CD4-positive, alpha-beta T cell treated with Interleukin-17A for 1 hour (primary cell): ENCODE measurements around the gene TSPAN12.
A peak's percentile ranks its signal among the peaks of the same experiment; 100 is the strongest.
"Not testable (repeated sequence)": the region's sequence is repeated elsewhere in the genome, so short reads cannot be mapped to it uniquely, and the experiment has no call there.

Source experiments
- DNase-seq: peaks from one replicate; pipeline ENCODE4 v3.0.0-alpha.2; 2020

The TSPAN12 gene, protein sequence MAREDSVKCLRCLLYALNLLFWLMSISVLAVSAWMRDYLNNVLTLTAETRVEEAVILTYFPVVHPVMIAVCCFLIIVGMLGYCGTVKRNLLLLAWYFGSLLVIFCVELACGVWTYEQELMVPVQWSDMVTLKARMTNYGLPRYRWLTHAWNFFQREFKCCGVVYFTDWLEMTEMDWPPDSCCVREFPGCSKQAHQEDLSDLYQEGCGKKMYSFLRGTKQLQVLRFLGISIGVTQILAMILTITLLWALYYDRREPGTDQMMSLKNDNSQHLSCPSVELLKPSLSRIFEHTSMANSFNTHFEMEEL

DNA sequence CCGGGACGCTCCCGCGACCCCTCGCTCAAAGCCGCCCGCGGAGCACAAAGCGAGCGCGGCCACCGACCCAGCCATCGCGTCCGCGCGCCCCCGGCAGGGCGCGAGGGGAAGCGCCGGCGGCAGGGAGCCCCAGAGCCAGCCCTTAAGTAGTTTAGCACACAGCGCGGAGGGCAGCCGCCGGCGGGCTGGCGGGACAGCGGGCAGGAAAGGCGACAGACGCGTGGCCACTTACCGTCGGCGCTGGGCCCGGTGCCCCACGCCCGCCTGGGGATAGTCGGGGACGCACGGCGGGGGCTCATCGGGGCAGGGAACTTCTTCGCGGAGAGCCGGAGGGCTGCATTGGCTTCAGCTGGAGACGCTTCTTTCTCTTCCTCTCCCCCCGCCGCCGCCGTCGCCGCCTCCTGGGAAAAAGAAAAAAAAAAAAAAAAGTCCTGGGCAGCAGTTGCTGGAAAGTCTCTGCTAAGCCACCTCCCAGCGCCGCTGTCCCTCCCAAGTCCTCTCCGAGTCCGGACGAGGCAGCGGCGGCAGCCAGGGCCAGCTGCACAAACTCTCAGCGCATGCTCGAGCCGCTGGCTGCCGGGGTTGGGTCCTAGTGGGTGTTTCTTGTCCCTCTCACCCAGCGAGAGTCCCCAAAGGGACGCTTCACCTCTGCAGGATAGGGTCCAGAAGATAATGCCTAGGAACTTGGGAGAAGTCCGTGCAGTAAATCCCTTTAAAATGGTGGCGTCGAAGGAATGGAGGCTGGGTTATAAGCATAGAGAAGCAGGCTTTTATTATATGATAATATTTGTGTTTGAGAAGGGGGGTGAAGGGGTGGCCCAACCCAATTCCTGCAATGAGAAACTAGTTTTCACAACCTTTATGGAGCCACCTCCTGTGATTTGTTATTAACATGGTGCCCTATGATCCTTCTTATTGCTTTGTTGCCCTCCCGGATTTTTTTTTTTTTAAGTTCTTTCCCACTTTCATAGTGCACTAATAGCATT lies at the start of gene TSPAN12:
TSPAN12 (minus strand) TSS at position 557 of the 986 bp plus-strand sequence. CDS start 1,381 bp downstream, outside the sequence.
- peak; percentile 30 for DNase-seq

DNA sequence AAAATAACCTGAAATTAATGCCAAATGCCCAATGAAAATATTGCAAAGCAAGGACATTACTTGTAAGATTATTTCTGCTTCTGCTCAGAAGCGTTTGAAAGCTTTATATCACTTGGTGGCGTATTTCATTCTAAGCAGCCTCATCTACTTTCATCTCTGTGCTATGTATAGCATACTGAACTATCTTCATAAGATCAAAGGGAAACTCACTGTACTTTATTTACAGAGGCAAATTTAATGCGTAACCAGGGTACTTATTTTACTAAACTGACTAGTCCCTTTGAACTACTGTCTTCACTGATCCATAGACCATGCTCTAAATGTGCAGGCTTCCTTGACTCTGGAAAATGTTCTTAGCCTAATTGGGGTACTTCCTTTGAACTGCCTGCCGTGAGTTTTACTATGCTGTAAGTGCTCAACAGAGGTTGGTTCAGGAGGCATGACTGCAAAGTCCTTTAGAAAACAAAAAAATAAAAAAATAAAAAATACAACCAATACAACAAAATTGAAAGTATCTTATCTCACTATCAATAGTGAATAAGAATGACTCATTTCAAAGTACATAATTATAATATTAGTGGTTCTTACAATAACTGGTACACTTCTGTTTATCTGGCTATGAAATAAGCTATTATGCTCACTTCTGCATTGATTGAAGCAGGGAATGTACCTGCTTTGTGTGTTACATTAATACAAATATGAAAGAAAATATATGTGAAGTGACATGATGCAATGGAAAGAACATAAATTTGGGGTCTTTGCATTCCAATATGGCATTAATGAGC lies 41.0 kb upstream of the TSPAN12 start:
- DNase-seq: no peak

DNA sequence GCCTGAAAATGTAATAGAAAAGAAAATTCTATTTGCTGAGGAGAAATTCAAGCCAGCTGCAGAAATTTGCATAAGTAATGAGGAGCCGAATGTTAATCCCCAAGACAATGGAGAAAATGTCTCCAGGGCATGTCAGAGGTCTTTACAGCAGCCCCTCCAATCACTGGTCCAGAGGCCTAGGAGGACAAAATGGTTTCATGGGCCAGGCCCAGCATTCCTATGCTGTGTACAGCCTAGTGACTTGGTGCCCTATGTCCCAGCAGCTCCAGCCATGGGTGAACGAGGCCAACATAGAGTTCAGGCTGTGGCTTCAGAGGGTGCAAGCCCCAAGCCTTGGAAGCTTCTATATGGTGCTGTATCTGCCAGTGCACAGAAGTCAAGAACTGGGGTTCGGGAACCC lies 37.3 kb upstream of the TSPAN12 start:
- DNase-seq: not testable (repeated sequence)

DNA sequence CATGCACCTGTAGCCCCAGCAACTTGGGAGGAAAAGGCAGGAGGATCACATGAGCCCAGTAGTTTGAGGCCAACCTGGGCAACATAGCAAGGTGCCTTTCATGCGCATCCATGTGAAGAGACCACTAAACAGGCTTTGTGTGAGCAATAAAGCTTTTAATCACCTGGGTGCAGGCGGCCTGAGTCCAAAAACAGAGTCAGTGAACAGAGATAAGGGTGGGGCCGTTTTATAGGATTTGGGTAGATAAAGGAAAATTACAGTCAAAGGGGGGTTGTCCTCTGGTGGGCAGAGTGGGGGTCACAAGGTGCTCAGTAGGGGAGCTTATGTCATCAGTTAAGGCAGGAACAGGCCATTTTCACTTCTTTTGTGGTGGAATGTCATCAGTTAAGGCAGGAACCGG lies 27.7 kb upstream of the TSPAN12 start:
- not testable (repeated sequence) for DNase-seq

DNA sequence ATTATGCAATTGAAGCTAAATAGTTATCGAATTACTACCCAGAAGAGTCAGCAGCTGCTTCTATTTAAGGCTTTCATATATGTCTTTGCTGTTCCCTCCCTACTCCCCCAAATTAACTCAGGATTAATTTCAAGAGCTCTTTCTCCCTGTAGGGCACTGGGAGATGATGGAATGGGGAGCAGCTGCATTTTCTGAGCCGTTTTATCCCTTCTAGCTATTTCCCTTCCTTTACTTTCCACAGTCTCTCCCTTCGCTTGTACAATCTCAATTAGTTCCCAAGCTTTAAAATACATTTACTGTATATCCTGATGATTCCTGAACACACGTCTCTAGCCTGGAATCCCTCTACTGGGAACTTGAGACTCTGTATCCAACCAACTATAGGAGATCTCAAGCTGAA lies 19.8 kb upstream of the TSPAN12 start:
- no peak for DNase-seq

DNA sequence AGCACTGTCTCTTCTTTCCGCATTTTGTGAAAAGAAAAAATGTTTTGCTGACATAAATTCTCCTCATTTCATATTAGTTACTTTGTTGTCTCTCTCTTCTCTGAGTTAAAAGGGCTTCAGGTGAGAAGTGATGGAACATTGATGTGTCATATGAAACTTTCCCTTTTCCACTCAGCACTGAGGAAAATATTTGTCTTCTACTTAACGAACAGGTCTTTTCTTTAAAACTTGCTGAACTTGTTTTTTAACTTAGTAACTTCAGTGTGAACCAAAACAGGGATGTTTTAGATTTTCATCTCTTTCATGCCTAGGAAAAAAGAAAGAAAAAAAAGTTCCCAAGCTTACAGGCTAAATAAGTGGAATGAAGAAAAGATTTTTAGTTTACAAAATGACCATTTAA lies 19.0 kb upstream of the TSPAN12 start:
- DNase-seq: no peak

DNA sequence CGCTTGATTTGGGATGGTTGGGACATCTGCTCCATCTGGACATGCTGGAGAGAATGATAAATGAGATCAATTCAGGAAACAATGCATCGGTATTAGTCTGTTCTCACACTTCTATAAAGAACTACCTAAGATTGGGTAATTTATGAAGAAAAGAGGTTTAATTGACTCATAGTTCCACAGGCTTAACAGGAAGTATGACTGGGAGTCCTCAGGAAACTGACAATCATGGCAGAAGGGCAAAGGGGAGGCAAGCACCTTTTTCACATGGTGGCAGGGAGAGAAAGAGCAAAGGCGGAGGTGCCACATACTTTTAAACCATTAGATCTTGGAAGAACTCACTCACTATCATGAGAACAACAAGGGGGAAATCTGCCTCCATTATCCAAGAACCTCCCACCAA lies 16.8 kb upstream of the TSPAN12 start:
- DNase-seq: no peak

DNA sequence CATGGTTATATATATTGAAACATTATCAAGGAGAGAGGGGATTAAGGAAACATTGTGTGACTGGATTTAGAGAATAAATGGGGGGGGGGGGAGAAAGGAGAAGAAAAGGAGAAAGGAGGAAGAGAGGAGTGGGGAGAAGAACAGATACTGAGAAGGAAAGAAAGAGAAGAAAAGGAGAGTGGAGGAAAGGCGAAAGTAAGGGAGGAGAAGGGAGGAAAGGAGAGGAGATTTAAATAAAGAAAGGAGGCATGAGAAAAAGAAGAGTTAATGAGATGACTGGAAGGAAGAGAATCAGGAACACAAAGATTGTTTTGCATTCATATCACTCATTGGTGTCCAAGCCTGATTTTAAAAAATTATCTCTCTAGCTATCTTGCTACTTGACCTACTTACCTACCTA lies 16.1 kb upstream of the TSPAN12 start:
- DNase-seq: no peak

DNA sequence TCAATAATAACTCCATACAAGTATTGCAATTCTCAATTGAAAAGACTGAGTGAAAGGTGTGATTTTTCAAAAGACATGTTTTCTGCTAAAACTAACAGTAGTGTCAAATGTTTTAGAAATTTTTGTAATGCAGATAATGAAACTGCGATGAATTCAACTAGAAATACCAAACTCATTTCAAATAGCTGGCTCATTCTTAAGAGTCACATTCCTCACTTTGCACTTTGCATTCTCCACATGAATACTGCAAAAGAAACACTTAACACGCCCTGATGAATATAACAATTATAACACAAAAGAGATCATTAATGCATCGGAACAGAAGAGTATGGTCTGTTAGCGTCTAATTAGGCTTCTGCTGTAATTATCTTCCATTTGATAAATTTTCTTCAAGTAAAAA lies 15.5 kb upstream of the TSPAN12 start:
- DNase-seq: no peak

DNA sequence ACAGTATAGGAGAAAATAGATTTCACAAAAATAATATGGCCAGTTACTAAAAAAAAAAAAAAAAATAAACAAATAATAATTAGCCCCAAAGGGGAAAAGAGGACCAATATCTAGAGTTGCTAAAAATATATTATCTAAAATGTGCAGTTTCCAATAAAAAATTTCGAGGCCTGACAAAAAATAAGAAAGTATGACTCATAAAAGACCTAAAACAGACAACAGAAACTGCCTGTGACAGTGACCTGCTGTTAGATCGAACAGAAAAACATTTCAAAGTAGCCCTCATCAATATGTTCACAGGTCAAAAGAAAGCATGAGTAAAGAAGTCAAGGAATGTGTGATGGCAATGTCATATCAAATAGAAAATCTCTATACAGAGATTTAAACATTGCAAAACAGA lies 11.8 kb upstream of the TSPAN12 start:
- no peak for DNase-seq

DNA sequence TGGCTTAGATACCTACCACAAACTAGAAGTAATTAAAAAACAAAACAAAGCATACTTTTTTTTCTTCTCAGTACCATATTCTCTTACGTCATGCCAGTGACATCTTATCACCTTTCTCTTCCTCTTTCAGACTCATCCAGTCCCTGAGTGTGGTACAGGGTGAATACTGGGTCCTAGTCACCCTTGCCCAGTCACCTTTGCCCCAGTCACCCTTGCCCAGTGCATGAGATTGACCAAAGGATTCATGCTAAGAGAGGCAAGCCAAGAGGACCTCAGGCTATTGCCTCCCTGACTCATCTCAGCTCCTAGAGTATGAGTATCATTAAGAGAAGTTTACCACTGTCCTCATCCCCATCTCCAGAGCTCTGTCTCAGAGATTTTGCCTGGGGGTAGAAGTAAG lies 10.0 kb upstream of the TSPAN12 start:
- no peak for DNase-seq

DNA sequence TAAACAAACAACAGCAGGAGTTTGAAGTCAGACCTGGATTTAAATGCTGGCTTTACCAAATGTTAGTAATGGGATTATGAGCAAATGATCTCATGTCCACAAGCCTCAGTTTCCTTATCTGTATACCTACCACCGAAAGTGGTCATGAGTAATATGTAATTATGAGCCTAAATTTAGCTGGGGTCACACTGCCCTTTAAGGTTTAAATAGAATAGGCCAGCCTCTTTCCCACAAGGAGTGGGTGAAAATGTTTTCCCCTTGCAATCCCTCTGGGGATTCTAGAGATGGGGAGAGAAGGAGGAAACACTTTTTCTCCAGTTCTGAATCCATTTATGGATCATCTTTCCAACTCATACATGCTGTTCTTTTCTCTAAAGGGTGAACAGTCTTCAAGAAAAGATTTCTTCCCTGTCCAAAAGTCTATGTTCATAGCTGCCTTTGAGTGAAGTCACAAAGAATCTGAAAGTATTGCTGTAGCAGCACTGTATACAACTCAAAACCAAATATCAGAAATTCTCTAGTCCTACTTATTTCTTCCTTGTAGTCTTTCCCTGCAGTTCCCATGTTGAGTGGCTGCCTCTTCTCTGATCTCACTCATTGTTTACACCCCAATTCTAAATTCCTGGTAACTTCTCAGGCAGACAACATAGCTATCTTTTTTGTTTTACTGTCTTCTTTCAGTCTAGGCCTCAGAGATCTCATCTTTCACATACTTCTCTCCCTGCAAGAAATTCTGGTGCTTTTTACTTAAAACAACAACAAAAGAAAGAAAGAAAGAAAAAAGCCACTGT lies 7.4 kb upstream of the TSPAN12 start:
- DNase-seq: no peak

DNA sequence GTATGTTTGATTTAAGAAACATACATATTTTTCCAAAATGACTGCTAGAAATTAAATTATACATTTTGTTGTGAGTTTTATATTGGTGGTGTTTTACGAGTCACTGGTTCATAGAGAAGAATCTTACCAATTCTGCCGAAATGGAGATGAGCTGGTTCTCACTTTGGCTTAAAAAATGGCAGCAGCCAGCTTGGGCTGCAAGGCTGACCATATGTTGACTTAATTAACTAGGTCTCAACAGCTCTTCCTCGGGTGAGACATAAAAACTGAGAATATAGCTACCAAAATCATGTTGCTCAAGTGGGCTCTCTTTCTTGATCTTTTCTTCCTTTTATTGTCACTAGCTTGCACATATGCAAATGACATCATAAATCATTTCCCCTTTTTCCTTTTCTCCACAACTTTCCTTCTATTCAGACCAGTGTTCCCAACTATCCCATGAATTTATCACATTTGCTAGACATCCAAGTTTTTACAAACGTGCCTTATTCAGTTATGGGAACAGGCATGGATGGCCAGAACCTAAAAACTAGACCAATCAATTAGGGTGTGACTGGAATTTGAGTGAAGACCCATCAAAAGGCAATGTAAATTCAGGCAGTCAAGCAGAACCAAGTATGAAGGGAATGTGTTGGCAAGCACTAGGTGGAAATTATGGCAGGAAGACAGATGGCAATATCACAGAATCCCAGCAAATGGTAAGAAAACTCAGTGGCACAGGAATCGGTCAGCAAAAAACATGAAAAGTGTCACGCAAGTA lies 6.4 kb upstream of the TSPAN12 start:
- no peak for DNase-seq

DNA sequence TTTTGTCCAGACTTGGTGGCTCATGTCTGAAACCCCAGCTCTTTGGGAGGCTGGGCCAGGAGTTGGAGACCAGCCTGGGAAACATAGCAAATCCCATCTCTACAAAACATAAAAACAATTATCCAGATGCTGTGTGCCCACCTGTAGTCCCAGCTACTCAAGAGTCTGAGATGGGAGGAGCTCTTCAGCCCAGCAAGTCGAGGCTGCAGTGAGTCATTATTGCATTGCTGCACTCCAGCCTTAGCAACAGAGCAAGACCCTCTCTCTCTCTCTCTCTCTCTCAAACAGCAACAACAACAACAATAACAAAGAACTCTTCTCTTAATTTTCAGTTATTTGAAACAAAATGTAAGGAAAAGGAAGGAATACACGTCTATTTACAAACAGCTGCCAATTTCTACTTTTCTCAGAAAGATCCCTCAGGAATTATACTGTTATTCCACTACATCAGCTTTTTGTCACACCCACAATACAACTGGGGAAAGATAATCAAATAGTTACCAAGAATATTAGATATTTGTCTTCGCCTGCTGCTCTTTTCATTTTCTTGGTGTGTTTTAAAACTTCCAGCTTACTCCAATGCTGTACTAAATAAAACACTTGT lies 5.1 kb upstream of the TSPAN12 start:
- DNase-seq: no peak

DNA sequence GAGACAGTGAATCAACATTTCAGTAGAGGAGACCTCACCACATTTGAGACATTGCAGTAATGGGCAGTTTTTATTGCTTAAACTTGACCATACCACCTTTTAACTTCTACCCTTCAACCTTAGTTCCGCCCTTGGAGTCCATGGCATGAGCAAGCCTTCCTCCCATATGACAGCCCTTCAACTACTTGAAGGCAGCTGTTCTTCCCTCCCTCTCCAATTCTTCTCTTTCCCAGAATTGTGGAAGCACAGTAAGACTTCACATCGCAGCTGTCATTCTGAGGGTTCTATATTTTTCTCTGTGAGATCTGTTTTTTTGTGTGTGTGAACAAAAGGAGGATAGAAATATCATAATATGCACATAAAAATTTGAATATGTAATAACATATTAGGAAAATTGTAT lies 2.2 kb upstream of the TSPAN12 start:
- DNase-seq: no peak

DNA sequence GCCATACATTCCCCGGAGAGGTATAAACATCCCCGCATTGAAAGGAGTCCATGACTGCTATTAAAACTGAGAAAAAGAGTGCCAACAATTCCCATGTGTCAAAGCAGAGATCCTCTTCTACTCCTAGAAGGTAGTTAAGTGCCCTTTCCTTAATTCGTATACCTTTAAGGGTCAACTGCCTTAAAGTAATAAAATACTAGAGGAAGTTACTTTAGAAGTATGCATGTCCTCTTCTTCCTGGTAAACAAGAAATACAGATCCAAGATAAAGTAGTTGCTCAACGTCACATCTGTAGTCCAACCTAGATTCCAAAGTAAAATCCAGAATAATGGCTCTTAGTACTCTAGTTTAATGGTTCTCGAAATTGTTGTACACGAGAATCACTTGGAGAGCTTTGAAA lies 1.5 kb upstream of the TSPAN12 start:
- no peak for DNase-seq

DNA sequence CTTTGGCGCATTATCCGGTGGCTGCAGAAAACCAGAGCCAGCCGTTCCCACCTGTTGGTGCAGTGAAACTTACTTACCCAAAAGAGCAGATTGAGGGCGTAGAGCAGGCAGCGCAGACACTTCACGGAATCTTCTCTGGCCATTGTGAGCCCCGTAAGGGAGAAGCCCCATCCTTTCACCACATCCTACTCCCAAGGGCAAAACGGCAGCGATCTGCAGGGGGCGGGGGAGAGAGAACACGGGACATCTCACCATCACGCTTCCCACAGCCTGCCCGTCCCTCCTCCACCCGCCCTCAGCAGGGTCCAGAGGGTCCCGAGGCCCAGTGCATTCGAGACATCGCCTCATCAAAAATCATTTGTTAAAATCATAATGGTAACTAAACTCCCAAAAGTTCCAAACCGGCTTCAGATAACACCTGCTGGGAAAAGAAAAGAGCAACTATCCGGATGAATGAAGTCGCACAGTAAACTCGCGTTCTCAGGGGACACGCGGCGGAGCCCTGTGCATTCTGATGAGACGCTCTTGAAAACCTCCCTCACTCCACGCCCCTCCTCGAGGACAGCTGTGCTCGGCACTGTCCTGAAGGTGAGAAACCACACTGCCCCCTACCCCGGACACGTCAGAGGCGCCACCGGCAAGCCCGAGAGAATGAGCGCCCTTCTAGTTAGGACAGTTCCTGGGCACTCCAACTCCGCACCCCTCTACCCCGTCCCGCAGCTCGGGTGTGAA lies 1.2 kb downstream of the TSPAN12 start:
- DNase-seq: no peak

DNA sequence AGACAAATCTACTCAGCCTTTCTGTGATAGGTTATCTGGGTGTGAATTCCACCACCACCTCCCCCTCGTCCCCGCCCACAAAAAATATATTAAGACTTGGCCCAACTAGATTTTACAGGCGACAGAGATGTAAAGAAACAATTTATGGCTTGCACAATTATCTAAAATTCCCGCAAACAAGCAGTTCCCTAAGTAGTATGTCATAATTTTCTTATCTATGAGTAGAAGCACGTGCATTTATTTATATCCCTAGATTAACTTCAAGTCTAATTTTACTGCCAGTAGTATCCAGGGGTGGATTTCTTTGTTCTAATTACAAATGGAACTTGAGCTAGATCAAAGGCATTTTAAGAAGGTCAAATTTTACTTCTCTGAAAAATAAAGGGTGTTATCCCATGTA lies 1.7 kb downstream of the TSPAN12 start:
- DNase-seq: no peak

DNA sequence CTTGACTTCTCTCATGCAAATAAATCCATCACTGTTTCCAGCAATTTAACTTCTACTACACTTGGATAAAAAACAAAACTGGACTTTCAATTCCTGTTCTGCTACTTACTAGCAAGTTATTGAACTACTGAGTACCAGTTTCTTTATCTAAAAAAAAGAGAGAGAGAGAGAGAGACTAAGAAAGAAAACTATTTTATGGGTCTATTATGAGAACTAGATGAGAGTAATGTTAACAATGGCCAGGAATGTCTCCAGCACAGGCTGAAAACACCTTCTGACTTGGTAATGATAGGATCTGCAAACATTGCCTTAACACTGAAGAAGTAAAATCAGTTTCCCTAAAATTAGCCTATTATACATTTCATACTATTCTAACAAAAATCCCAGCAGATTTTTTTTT lies 5.2 kb downstream of the TSPAN12 start:
- DNase-seq: no peak

DNA sequence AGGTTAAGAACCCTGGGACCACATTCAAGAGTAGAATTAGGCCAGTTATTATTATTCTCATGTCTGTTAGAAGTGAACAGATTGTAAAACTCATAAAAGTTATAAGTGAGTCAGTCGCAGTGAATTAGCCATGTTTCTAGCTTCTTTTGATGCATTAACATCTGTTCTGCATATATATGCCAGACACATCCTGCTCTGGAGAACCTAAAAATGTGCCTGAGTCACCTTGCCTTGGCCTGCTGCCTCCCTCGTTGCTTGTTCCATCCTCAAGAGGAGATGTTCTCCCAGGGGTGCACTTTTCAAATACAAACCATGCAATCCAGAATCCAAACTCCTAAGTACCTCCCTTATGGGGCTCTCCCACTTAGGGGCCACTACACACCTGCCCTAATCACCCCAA lies 14.8 kb downstream of the TSPAN12 start:
- DNase-seq: no peak
